OCI-LY3 (cell line): ENCODE results near the gene NEDD4L.

Experiments
- EZH2phosphoT487 ChIP-seq: fragments of 200-600 bp; shearing (Covaris generic); IDR thresholded peaks from 2 replicates; pipeline ENCODE4 v1.6.1; 2018; ENCODE audit warnings: antibody characterized with exemption, mixed run types, low read depth
- TF ChIP-seq, protein P1 (sequence below): fragments of 200-600, 300-600 bp; sonication (generic); IDR thresholded peaks from 2 replicates; pipeline ENCODE4 v1.5.1; 2014; ENCODE audit warnings: antibody characterized with exemption, low read length, low read depth

DNA sequence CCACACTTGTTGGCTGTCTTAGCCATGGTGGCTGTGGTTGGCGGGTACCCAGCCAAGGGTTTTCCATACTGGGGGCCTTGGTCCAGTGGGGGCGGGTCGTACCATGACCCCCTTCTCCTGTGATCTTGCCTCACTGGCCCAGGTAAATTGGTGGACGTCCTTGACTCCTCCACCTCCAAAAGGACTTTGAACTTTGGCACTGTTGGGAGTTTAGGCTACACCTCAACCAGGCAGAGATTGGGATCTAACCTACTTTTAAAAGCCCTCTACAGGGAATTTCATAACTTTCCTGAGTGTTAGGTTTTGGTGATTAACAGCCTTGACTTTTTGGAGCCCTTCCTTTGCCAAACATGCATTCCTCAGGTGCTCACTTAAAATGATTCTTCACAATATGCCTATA, 106.7 kb downstream of the NEDD4L start:
- TF ChIP-seq, protein P1, sequence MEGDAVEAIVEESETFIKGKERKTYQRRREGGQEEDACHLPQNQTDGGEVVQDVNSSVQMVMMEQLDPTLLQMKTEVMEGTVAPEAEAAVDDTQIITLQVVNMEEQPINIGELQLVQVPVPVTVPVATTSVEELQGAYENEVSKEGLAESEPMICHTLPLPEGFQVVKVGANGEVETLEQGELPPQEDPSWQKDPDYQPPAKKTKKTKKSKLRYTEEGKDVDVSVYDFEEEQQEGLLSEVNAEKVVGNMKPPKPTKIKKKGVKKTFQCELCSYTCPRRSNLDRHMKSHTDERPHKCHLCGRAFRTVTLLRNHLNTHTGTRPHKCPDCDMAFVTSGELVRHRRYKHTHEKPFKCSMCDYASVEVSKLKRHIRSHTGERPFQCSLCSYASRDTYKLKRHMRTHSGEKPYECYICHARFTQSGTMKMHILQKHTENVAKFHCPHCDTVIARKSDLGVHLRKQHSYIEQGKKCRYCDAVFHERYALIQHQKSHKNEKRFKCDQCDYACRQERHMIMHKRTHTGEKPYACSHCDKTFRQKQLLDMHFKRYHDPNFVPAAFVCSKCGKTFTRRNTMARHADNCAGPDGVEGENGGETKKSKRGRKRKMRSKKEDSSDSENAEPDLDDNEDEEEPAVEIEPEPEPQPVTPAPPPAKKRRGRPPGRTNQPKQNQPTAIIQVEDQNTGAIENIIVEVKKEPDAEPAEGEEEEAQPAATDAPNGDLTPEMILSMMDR = no peak
- no peak for TF ChIP-seq EZH2phosphoT487
